Measurements from ENCODE around the gene DLGAP4.

GRCh38 chr20:36309643-36310042, 3.5 kb downstream of the DLGAP4 start:
- TF ChIP-seq CTCF (IDR thresholded peaks at IDR 0.05 in 8 of 11, conservative IDR thresholded peaks at IDR 0.05 in 3 of 11), result no peak
- no peak for TF ChIP-seq POLR2AphosphoS5 (IDR thresholded peaks at IDR 0.05)
